ENCODE measurements around the gene TUFT1. TPM values are rescaled to one million over a fixed set of nuclear protein-coding genes. Genes with fewer than 3 reads are reported as not detected.
A peak's percentile ranks its signal among the peaks of the same experiment; 100 is the strongest.

Gene TUFT1
- polyA plus RNA-seq, 3 donors: 1.5 to 1.7 (median 1.6) TPM

GRCh38 chr1:151619489-151620093 lies 79.5 kb downstream of the TUFT1 start:
- Histone ChIP-seq H3K27ac (ENCODE audit: low read depth in 1 of 2, low read length in 2 of 2) (peak overlapping the region; percentile 68 to 79), H3K27me3 (ENCODE audit: control insufficient read depth in 2 of 2, insufficient read depth in 2 of 2, low read length in 2 of 2) (no peaks in the 10 kb centered on the region), H2AFZ (ENCODE audit: insufficient read depth, low read depth, low read length, poor library complexity, severe bottlenecking) (no peak overlapping the region), H3K9ac (ENCODE audit: insufficient read depth, low read length, poor library complexity, severe bottlenecking) (peak overlapping the region; percentile 26), H3K79me2 (ENCODE audit: insufficient read depth, low read length) (peaks cover 95% of the 10 kb centered on the region), H3K36me3 (replicated peaks in 1 of 2; ENCODE audit: control insufficient read depth in 1 of 2, insufficient read depth in 2 of 2, low read length in 2 of 2) (peaks cover 3 to 6% of the 10 kb centered on the region in 2 donors), H3K4me3 (replicated peaks in 1 of 3; ENCODE audit: low read depth in 2 of 3, low read length in 3 of 3) (peak overlapping the region in 1 of 3 experiments; percentile 63), H3K9me3 (replicated peaks in 1 of 2; ENCODE audit: control insufficient read depth in 1 of 2, insufficient read depth in 1 of 2, low read length in 2 of 2) (no peaks in the 10 kb centered on the region), H3K4me2 (replicated peaks; ENCODE audit: extremely low read depth, low read length, poor library complexity, severe bottlenecking) (peak overlapping the region; percentile 65), H3K4me1 (ENCODE audit: control insufficient read depth in 1 of 2, insufficient read depth in 2 of 2, low read length in 2 of 2) (peaks cover 62 to 72% of the 10 kb centered on the region in 2 donors), H4K20me1 (ENCODE audit: insufficient read depth, low read length) (peaks cover 88% of the 10 kb centered on the region)
- peak; percentile 33 to 66 (median 66) for DNase-seq
- Mint-ChIP-seq H3K36me3 (peaks cover 20 to 29% of the 10 kb centered on the region in 2 donors), H3K4me1 (peaks cover 65% of the 10 kb centered on the region), H3K9me3 (no peaks in the 10 kb centered on the region), H3K27ac (peak overlapping the region; percentile 85 to 94 (median 89)), H3K4me3 (peak overlapping the region; percentile 47 to 54), H3K27me3 (ENCODE audit: low read depth in 3 of 3) (peaks cover 0 to 2% (median 0%) of the 10 kb centered on the region in 3 donors)
- 100% methylated on average over 3 of the region's 6 CpGs for WGBS (ENCODE audit: insufficient coverage)
- intact Hi-C loops (cut with micrococcal nuclease): loop anchor here in 1 of 2 donors (5.0 to 10.0 kb wide), 3 partner anchors 48 to 375 kb away; partner anchors contain the start of genes POGZ and S100A10
- TF ChIP-seq CTCF (IDR thresholded peaks at IDR 0.05): no peak

- Histone ChIP-seq H3K4me1 (ENCODE audit: control insufficient read depth in 1 of 2, insufficient read depth in 2 of 2, low read length in 2 of 2) (peaks cover 55 to 65% of the 10 kb centered on the region in 2 donors), H3K4me3 (replicated peaks in 1 of 3; ENCODE audit: low read depth in 2 of 3, low read length in 3 of 3) (peak overlapping the region; percentile 1 to 63 (median 27)), H3K9ac (ENCODE audit: insufficient read depth, low read length, poor library complexity, severe bottlenecking) (peak overlapping the region; percentile 26), H4K20me1 (ENCODE audit: insufficient read depth, low read length) (peaks cover 88% of the 10 kb centered on the region), H3K79me2 (ENCODE audit: insufficient read depth, low read length) (peaks cover 95% of the 10 kb centered on the region), H2AFZ (ENCODE audit: insufficient read depth, low read depth, low read length, poor library complexity, severe bottlenecking) (no peak overlapping the region), H3K9me3 (replicated peaks in 1 of 2; ENCODE audit: control insufficient read depth in 1 of 2, insufficient read depth in 1 of 2, low read length in 2 of 2) (no peaks in the 10 kb centered on the region), H3K36me3 (replicated peaks in 1 of 2; ENCODE audit: control insufficient read depth in 1 of 2, insufficient read depth in 2 of 2, low read length in 2 of 2) (peaks cover 3 to 13% of the 10 kb centered on the region in 2 donors), H3K4me2 (replicated peaks; ENCODE audit: extremely low read depth, low read length, poor library complexity, severe bottlenecking) (peak overlapping the region; percentile 65), H3K27ac (ENCODE audit: low read depth in 1 of 2, low read length in 2 of 2) (peak overlapping the region; percentile 65 to 79), H3K27me3 (ENCODE audit: control insufficient read depth in 2 of 2, insufficient read depth in 2 of 2, low read length in 2 of 2) (no peaks in the 10 kb centered on the region)
- peak overlapping the region; percentile 73 to 87 for H3K4me3 Mint-ChIP-seq
- WGBS (ENCODE audit: insufficient coverage): no CpG with 5 or more reads among the region's 2 CpGs
- H3K9me3 Mint-ChIP-seq: no peaks in the 10 kb centered on the region
- peaks cover 18 to 29% of the 10 kb centered on the region in 2 donors for H3K36me3 Mint-ChIP-seq
- DNase-seq: peak; percentile 47 to 72 (median 53)
- peaks cover 0 to 2% (median 0%) of the 10 kb centered on the region in 3 donors for H3K27me3 Mint-ChIP-seq (ENCODE audit: low read depth in 3 of 3)
- peak overlapping the region; percentile 85 to 94 (median 89) for H3K27ac Mint-ChIP-seq
- peaks cover 58% of the 10 kb centered on the region for H3K4me1 Mint-ChIP-seq
- intact Hi-C loops (cut with micrococcal nuclease): loop anchor here in 1 of 2 donors (5.0 kb wide), 1 partner anchor 47 kb away; no protein-coding TSS in a partner anchor
- TF ChIP-seq CTCF (IDR thresholded peaks at IDR 0.05): no peak
Measured at GRCh38 chr1:151620286-151620685, 80.2 kb downstream of the TUFT1 start.

Measured in CD14-positive monocyte (primary cell).